GM10248 (cell line): ENCODE measurements around the gene KLK13.

Experiments used
- CTCF ChIA-PET: fragments of 300-600 bp; sonication (Branson Sonifier 250); formaldehyde crosslinking; extraction: SDS; loops from one replicate; lab custom pipeline; 2021; ENCODE audit warnings: antibody characterized with exemption; lab: Yijun Ruan, JAX
- POLR2A ChIA-PET: fragments of 350-650 bp; sonication (Branson Sonifier 250); formaldehyde crosslinking; extraction: SDS; loops from one replicate; lab custom pipeline; 2020; ENCODE audit warnings: antibody characterized with exemption; lab: Yijun Ruan, JAX
- DNase-seq: peaks from one replicate; pipeline ENCODE4 v3.0.0; 2012; ENCODE audit errors: extremely low spot score
- CTCF ChIP-seq: IDR thresholded peaks from 2 replicates; pipeline ENCODE4 v1.5.1; 2012; ENCODE audit warnings: mild to moderate bottlenecking, low read depth; ENCODE audit errors: extremely low read depth, missing control alignments, control extremely low read depth

Gene KLK13

DNA sequence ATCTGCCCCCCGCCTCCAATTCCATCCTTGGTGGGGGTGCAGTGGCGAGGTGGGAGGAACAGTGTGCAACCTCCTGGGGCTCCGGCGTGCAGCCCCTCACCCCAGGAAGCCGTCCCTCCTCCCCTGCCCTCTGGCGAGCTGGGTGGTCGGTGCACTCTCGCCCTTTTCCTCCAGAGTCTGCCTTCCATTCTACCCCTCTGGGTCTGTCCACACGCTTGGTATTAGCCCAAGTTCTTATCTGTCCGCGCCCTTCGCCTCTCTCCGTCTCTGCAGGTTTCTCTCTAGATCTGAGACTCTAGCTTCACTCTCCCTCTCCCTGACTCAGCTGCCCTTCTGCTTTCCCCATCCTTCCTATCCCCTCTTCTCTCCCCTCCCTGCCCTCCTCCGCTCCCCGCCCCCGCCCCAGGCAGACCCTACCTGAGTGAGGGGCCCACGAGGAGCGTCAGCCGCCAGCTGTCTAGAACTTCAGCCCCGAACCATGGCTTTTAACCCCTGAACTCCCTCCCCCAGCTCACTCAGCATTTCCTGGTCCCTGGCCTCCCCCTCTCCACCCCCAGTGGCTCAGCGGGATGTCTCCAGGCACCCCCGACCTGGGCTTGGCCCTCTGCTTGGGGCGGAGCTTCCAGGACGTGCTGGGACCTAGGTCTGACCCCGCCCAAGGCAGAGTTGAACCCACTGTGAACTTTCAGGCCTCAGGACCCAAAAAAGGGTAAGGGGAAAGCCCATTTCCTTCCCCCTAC lies 499 bp upstream of the KLK13 start:
- no peak for TF ChIP-seq CTCF
- no peak for DNase-seq
- CTCF ChIA-PET: no interaction called here
- POLR2A ChIA-PET: no interaction called here

GRCh38 chr19:51063664-51064063 lies 1.2 kb downstream of the KLK13 start:
- DNase-seq: no peak
- ChIA-PET POLR2A (no interaction called here), CTCF (interaction anchor here (1.0 kb wide), 1 partner anchor 29 kb away, joined by 3 read pairs; no protein-coding TSS in a partner anchor)
- TF ChIP-seq CTCF: no peak

DNA sequence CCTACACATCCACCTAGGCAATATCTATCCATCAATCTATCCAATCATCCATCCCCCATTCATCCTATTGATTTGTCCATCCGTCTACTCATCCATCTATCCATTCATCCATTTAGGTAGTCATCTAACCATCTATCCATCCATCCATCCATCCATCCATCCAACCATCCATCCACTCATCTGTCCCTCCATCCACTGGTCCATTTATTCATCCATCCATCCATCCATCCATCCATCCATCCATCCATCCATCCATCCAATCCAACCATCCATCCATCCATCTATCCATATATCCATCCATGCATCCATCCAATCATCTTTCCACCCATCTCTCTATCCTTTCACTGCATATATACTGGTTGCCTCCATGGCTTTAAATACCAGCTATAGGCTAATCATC lies 3.9 kb downstream of the KLK13 start:
- ChIA-PET POLR2A (no interaction called here), CTCF (no interaction called here)
- DNase-seq: no peak
- no peak for TF ChIP-seq CTCF

GRCh38 chr19:51060336-51060735 lies 4.6 kb downstream of the KLK13 start:
- CTCF ChIA-PET: no interaction called here
- DNase-seq: no peak
- POLR2A ChIA-PET: no interaction called here
- TF ChIP-seq CTCF: no peak

DNA sequence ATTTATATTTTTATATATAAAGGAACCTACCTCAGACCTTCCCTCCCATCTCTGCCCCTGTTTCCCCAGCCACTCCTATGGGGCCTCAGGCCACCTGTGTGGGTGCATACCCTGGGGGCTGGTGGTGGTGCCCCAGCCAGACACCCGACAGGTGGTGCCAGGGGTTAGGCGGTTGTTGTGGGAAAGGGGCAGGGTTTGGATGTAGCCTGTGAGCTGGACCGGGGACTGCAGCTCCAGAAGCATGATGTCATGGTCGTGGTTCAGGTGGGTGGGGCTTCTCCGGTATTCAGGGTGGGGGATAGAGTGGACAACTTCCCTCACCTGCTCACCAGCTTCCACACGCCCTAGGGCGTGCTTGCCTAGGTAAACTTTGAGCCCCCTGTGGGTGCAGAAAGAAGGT lies 5.2 kb downstream of the KLK13 start:
- ChIA-PET POLR2A (no interaction called here), CTCF (no interaction called here)
- no peak for DNase-seq
- TF ChIP-seq CTCF: no peak

DNA sequence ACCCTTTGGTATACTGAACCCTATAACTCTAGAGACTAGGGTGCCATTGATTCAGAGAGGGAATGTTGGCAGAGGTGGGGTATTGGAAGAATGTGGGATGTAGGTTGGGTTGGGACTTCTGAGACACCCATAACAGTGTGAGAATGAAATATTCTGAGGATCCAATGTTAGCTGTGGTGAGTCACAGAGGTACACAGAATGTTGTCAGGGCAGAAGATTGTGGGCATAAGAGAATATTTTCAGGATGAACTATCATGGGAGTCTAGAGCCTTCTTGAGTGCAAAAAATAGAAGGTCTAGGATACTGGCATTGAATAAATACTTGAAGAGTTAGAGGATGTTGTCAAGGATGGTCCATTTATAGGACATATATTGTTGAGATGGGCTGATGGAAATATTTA lies 9.0 kb downstream of the KLK13 start:
- CTCF ChIA-PET: no interaction called here
- no peak for TF ChIP-seq CTCF
- POLR2A ChIA-PET: no interaction called here
- no peak for DNase-seq
